ENCODE results near the gene HS6ST2.

DNA sequence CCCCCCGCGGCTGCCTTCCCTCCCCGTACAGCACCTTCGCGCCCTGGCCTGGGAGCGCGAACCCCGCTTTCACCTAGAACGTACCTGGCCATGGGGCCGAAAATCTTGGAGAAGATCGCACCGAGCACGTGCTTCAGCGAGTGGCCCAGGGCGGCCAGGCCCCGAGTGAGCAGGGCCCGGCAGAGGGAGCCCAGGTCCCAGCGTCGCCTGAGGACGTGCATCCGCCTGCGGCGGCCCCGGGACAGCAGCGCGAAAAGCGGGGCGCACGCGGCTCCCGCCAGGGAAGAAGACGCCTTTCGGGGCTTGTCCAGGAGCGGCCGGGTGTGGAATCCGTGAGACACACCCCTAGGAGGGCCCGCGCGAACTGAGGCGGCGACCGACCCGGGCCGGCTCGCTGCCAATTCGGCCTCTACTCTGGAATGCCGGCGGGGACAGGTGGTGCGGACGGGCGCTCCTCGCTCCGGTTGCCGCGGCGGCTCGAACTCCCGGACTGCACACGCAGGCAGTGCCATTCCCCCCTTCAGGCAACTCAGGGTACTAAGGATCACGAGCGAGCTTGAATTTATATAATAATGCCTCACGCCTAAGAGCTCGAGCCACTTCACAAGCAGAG lies at the start of gene HS6ST2:
- TF ChIP-seq, protein P1, sequence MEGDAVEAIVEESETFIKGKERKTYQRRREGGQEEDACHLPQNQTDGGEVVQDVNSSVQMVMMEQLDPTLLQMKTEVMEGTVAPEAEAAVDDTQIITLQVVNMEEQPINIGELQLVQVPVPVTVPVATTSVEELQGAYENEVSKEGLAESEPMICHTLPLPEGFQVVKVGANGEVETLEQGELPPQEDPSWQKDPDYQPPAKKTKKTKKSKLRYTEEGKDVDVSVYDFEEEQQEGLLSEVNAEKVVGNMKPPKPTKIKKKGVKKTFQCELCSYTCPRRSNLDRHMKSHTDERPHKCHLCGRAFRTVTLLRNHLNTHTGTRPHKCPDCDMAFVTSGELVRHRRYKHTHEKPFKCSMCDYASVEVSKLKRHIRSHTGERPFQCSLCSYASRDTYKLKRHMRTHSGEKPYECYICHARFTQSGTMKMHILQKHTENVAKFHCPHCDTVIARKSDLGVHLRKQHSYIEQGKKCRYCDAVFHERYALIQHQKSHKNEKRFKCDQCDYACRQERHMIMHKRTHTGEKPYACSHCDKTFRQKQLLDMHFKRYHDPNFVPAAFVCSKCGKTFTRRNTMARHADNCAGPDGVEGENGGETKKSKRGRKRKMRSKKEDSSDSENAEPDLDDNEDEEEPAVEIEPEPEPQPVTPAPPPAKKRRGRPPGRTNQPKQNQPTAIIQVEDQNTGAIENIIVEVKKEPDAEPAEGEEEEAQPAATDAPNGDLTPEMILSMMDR (IDR thresholded peaks at IDR 0.05), result no peak
- TF ChIP-seq POLR2A (IDR thresholded peaks at IDR 0.05), result no peak
